Activated effector memory CD4-positive, alpha-beta T cell treated with anti-CD3 and anti-CD28 coated beads, Interleukin-2, amount 50 U/mL, for 16 hours (primary cell): ENCODE measurements around the gene TSPAN18.
A peak's percentile ranks its signal among the peaks of the same experiment; 100 is the strongest.

ENCODE experiments used
- DNase-seq: peaks from one replicate; pipeline ENCODE4 v3.0.0-alpha.2; 2020

The TSPAN18 gene

DNA sequence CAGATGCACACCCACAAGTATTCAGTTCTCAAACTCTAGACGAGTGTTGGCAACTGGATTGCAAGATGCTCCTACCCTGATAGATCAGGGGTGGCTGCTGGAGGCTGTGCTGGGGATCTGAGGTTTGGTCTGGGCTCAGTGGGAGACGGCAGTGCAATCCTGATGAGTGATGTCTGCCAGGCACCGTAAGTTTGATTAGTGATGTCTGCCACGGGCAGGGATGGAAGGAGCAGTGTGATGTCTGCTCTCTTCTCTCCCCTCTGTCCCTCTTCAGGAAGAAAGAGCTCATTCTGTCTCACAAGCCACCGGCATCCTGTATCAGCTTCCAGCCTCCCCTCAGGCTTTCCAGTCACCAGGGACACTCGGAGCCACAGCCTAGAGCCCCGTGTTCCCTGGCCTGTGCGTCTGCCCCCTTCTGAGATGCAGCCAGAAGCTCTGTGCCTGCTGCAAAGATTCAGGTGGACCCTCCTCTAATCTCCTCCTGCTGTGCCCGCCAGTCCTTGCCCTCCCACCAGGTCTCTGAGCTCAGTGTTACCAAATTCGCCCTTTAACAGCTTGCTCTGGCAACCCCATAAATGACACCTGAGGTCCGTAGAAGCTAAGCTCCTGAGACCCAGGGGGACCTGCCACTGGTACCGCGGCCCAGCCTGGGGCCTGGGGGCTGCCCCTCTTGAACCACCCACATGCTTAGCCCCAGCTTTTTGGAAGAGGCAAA lies 204.0 kb downstream of the TSPAN18 start:
- DNase-seq, result no peak

DNA sequence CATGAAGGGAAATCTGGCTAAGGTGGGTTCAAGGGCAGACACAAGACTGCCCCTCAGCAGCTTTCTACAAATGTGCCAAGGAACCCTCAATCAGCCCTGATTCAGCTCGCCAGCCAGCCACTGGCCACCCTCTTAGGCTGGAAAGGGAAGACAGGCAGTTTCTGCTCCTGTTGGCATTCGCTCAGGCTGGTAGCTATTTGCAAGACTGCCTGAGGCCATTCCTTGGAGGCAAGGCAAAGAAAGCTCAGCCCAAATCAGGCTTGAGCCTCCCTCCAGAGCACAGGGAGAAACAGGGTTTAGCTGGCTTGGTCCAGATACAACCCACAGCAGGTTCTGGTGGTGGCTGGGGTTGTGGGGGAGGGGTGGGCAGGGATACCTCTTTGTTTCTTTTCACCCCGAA lies 204.7 kb downstream of the TSPAN18 start:
- no peak for DNase-seq

DNA sequence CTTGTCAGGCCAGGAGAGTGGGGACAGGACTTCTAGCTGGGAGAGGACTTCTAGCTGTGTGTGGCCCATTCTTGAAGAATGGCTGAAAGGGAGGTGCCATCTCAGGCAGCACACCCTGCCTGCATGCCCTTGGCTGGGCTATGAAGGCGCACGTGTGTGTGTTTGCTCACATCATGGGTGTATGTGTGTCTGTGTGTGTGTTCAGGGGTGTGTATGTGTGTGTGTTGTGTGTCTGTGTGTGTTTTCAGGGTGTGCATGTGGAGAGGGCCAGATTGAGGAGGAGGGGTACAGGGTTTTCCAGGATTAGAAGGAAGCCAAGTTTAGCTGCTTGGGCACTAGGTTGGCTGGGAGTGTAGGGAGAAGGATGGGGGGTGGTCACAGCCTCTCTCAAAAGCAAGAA lies 207.3 kb downstream of the TSPAN18 start:
- DNase-seq, result no peak

DNA sequence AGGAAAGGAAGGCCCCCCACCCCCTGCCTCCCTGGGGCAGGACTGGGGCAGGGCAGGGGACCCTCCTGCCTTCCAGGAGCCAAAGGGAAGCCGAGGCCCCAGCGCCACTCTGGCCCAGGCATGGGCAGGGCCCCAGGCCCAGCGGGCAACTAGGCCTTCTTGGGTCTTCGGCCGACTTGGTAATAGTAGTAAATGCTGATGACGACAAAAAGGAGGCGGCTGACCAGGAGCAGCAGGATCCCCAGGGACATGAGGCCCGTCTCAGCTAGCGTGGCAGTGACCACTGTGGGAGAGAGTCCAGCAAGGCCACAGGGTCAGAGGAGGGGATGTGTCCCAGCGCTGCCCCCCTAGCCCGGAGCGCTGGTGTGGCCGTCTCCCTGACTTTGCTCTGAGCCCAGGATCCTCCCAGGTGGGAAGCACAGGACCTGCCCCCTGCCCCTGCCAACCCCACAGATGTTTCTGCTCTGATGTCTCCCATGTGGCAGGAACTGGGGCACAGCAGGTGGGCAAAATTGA lies 208.0 kb downstream of the TSPAN18 start:
- no peak for DNase-seq

DNA sequence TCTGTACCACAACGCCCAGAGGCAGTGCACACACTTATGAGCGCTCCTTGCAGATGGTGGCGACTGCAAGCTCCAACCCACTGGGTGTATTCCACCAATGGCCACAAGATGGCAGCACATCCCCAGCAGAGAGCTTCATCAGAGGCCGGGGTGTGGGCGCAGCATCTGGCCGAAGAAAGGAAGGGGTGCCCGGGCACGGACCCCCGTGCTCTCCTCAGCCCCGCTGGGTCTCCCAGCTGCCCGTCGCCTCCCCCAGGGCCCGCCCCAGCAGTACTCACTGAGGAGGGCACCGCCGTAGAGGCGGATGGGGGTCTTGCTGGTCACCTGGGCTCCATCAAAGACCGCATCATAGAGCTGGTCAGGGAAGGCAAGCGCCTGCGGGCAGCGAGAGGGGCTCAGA lies 209.8 kb downstream of the TSPAN18 start:
- DNase-seq, result peak; percentile 93

DNA sequence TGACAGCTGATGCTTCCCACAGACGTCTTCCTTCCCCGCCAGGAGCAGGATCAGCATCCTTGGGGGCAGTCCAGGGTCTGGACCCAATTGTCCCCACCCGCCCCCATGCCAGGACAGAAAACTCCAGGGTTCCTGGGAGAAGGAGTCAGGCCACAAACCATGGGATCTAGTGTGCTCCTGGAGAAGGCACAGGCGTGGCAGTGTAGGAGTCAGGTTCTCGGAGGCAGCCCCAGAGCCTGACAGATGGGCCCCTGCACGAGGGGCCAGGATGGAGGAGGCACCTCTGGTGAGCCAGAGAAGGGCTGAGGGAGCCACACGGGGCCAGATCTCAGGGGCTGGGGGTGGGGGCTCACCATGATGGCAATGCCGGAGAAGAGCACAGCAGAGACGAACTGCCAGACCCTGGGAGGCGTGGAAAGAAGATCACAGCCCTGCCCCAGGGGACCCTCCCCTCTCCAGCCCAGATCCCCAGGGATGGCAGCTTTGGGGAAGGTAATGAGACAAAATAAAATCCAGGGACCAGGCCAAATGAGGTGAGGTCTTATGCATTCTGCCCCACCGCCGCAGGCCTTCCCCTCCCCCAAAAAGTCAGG lies 210.3 kb downstream of the TSPAN18 start:
- no peak for DNase-seq

DNA sequence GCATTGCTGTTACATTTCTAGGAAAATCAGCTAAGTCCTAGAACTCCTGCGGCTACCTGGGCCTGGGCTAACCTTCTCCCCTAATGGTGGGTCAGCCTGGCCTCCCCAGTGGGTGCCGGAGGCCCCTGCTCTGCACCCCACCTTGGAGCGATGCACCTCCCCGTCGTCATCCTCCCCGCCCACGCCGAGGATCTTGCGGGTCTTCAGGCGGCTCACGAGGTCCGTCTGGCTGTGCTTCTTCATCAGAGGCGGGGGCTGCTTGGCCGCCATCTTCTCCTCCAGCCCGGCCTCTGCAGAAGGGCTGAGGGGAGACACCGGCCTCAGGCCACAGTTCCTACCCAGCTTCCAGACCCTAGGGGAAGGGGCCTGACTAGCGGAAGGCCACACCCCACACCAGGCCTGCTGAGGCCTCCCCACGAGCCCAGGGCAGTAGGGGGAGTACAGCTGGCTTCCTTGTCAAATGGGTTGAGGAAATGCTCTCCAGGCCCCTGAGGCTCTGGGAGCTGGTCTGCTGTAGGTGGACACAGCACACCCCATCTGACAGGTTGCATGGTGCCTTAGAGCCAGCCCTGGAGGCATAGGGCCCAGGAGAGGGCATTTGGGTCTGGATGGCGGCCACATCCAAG lies 211.4 kb downstream of the TSPAN18 start:
- no peak for DNase-seq

DNA sequence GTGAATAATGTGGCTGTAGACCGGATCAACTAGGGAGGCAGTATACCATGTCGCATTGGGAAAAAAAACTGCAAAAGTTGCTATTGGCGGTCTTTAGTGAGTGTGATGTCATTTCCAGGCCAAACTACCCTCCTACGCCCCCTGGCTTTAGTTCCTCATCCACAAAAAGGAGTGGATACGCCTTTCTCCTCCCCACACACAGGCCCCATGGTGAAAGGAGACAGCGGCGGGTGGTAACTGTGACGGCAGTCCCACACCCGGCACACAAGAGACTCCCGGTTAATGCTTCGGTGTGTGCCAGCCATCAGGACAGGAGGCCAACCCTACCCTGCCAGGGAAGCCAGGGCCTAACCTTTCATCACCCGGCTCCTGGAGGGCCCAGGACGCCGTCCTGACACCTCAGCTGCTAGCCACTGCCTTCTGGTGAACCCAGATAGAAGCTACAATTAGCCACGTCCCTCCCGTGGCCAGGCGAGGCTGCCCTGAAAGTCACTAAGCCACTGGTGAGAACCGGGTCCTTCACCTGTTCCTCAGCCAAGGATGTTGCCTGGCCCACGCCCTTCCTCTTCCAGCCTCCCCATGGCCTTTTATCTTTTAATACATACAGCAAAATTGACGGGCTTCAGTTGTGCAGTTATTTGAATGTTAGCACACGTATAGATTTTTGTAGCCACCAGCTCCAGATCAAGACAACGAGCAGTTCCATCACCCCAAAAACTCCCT lies 213.1 kb downstream of the TSPAN18 start:
- no peak for DNase-seq

DNA sequence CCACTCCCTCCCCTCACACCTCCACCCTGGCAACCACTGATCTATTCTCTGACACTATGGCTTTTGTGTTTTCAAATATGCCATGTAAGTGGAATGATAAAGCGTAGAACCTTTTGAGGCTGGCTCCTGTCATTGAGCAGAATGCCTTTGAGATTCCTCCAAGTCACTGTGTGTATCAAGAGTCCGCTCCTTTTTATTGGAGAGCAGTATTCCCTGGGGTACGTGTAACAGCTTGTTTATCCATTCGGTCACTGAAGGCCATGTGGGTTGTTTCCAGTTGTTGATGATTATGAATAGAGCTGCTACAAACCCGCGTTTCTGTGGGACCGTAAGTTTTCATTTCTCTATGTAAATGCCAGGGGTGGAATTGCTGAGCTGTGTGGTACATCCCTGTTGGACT lies 213.6 kb downstream of the TSPAN18 start:
- DNase-seq, result no peak

DNA sequence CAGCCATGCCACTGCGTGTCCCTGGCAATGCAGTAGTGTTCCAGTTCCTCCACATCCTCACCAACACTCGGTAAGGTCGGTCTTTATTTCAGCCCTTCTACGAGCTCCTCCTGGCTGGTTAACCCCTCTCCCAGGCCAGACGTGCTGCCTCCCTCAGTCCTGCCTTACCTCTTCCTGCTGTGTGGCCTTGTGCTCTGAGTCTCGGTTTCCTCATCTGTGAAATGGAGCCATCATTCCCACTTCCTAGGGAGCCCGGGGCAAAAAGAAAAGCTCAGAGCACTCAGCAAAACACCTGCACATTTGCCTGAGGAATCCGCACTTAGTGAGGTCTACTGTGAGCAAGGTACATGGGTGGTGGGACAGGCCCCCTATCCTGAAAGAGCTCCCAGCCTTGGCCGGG lies 214.1 kb downstream of the TSPAN18 start:
- DNase-seq, result no peak

DNA sequence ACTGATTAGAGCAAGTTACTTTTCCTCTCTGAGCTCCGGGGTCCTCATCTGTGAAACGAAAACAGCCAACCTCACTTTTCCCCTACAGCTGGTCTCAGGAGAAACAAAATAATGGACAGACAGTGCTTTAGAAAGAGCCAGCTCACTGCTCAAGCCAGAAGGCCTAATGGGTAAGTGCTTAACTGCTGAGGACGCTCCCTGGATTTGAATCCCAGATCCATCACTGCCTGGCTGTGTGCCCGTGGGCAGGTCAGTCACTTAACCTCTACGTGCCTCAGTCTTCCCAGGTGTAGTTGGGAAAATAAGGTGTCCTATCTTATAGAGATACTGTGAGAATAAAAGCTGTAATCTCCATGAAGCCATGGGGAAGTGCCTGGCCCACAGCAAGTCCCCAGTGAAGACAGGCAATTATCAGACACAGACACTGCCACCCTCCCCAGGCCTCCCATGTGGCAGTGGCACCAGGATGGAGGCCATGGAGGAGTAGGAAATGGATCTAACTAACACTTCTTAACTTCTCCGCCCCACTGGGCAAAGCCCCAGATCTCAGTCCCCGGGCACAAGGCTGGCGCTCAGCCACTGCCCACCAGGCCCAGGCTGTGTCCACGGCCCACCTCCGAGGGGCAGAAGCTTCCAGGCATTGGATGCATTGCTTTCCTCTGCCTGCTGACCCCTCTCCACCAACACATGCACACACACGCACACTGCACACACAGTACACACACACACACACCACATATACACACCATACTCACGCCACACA lies 214.7 kb downstream of the TSPAN18 start:
- no peak for DNase-seq

DNA sequence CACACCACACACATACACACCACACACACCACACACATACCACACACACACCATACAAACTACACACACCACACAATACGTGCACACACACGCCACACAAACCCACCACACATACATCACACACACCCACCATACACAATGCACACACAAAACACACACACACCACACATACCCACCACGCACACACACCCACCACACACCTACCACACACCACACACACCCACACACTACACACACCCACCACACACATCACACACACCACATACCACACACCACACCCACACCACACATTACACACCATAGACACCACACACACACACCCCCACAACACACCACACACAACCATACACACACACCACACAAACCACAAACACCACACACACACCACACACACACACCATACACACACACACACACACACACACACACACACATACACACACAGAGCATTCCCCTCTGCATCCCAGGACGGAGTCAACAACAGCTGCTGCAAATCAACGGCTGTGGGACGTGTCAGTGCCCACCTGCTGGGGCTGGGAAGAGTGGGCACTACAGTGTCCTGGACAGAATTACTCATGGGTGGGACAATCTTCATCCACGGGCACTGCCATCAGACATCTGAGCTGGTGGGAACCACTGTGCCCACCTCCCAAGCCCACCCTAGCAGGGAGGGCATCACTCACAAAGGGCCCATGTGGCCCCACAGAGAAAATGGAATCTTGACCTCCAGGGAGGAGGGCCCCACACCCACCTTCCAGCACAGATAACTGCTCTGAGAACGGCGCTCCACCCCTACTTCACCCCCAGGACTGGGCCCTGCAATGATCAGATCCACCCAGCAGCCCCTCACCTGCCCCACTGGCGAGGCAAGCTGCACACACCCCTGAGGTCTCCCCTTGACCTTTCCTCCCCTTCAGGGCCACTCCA lies 215.5 kb downstream of the TSPAN18 start:
- DNase-seq, result no peak

DNA sequence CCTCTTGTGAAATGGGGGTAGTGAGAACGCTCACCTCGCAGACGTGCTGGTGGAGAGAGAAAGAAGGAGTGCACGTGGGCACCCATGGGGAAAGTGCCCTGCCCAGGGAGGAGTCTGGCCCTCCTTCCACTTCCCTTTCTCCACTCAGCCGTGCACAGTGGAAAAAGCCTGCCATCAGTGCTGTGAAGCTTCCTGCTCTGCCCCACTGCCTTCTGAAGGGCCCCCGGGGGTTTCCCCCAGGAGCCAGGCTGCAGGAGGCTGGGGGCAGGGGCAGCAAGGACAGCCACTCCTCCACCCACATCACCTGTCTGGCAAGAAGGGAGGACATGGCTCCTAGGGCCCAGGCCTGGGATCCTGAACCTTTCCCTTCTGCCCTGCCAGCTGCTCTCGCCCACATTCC lies 216.4 kb downstream of the TSPAN18 start:
- DNase-seq, result peak; percentile 77

DNA sequence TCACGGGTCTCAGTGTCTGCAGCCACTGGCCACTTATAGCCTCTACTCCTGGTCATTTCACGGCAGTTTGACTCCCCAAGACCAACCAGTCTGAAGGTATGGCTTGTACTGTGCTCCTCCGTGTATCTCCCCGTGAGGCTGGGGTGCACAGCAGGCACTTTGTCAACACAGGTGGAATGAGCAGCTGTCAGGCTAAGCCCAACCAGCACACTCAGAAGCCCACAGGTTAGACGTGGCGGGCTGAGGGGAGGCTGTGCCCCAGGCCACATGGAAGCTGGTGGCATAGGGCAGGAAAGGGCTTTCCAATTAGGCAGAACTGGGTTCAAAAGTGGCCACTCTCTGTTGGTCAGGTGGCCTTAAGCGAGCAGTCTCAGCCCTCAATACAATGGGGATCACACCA lies 216.9 kb downstream of the TSPAN18 start:
- no peak for DNase-seq

DNA sequence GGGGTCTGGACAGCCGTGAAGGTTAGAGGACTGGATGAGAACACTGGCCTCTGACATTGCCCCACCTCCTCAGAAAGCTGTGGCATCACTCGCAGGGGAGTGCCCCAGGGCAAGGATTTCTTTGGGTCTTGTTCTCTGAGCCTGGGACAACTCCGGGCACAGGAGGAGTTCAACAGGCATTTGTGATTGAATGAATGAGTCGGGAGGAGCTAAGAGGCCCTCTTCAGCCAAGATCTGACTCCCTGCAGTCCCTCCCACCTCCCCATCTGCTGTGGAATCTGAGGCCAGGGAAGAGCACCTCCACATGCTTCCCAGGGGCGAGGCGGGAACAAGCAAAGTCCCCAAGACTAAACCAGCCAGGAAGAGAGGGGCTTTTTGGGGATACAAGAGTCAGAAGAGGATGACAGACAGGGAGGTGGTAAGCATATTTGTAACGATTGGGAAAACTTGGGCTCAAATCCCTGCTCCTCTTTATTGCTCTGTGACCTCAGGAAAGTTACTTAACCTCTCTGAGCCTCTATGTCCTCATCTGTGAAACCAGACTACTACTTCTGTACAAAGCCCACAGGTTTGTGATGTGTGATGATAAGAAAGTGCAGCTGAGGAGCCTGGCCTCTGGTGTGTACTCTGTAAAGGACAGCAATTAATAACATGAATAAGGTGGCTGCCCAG lies 217.6 kb downstream of the TSPAN18 start:
- DNase-seq, result no peak

DNA sequence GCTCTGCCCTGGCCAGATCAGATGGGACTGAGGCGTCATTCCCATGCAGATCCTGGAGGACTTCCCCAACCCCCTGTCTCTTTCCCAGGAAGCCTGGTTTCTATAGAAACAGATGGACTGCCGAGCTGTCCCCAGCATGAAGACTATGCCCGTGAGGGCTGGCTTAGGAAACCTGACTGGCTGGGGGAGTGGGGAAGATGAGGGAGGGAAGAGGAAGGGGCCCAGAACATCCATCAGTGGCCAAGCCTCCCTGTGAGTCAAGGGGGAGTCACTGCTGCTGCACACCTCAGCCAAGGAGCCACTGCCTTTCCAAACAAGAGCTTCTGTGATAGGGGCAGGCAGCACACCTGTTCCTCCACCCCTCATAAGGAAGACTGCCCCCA lies 218.1 kb downstream of the TSPAN18 start:
- DNase-seq, result no peak

DNA sequence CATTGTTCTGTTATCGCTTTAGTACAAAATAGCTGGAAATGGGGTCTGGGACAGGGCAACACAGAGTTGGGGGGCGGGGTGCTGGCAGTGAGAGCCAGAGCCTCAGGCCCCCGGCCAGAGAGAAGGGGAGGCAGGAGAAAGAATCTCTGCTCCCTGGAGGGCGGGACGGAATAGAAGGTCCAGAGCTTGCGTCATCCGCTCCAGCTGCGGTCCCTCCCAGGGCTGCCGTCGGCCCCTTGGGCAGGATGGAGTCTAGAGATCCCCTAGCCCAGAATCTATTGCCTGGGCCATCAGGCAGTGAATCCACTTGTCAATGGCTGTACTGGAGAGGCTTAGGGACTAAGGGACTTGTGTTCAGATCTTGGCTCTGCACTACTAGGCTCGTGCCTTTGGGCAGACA lies 218.9 kb downstream of the TSPAN18 start:
- no peak for DNase-seq

DNA sequence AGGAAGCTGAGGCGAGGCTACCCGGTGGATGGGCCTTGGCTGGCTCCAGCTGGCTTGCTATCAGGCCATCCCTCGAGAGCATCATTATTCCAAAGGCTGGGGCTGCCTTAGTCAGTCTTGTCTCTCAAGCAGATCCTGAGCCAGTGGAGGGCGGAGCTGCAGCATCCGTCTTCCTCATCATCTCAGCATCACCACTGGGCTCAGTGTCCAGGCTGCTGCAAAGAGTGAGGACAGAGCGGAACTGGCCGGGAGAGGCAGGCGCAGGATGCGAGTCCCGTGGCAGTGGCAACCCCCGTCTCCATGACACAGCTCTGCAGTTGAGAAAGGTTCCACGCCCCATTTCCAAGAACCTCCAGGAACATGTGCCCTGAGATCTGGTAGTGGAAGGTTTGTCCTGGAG lies 219.5 kb downstream of the TSPAN18 start:
- no peak for DNase-seq

DNA sequence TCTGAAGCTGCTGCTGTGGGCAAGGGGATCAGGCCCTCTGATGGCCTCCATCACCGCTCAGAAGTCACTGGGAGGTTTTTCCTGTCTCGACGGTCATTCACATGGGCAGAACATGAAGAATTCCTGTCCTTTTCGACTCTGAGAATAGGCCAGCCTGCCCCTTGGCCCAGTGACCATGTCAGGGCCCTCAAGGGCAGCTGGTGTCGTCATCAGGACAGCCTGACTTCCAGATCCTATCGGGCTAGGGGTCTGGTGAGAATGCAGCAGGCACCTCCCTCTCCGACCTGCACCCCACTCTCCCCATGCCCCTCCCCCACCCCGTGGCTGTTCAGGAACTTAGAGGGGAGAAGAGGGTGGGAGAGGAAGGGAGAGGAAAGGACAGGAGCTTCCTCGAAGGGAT lies 220.4 kb downstream of the TSPAN18 start:
- no peak for DNase-seq

DNA sequence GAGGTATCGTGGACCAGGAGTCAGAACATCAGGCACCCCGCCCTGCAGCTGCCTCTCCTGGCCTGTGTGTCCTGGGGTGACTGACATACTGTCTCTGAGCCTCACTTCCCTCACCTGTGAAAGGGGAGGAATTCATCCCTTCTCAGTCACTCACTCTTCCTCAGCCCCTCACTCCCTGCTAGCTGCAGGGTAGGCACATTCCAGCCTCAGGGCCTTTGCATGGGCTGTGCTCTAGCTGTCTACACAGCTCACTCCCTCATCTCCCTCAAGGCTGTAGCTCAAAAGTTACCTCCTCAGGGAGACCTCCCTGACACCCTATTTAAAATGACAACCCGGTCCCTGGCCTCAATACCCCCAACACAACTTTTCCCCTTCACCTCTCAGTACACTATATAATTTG lies 221.4 kb downstream of the TSPAN18 start:
- no peak for DNase-seq
